ENCODE measurements around the gene TMCC1. TPM values are rescaled to one million over a fixed set of nuclear protein-coding genes. Genes with fewer than 3 reads are reported as not detected.
A peak's percentile ranks its signal among the peaks of the same experiment; 100 is the strongest.

TMCC1 gene
- total RNA-seq, 1 donor from 2014 or later: 16.7 TPM

DNA sequence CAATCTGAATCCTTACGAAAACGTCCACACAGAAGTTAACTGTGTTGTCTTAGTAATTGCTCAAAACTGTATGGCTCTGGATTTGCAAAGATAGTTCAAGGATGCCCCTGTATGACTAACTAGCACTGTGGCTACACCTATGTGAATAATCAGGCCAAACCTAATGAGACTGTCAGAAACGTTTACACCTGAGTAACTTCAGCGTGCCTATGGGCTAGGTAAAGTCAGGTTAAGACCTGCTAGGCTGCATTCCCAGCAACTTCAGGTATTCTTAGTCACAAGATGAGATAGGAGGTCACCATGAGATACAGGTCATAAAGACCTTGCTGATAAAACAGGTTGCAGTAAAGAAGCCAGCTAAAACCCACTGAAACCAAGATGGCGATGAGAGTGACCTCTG lies 199.3 kb downstream of the TMCC1 start:
- no peak overlapping the region for H3K4me3 ChIP-seq
- DNase-seq (ENCODE audit: extremely low spot score in 2 of 2): no peak
- H3K9me3 ChIP-seq: no peaks in the 10 kb centered on the region
- H3K36me3 ChIP-seq: no peaks in the 10 kb centered on the region
- peaks cover 4% of the 10 kb centered on the region for H3K4me1 ChIP-seq
- TF ChIP-seq, protein P1, sequence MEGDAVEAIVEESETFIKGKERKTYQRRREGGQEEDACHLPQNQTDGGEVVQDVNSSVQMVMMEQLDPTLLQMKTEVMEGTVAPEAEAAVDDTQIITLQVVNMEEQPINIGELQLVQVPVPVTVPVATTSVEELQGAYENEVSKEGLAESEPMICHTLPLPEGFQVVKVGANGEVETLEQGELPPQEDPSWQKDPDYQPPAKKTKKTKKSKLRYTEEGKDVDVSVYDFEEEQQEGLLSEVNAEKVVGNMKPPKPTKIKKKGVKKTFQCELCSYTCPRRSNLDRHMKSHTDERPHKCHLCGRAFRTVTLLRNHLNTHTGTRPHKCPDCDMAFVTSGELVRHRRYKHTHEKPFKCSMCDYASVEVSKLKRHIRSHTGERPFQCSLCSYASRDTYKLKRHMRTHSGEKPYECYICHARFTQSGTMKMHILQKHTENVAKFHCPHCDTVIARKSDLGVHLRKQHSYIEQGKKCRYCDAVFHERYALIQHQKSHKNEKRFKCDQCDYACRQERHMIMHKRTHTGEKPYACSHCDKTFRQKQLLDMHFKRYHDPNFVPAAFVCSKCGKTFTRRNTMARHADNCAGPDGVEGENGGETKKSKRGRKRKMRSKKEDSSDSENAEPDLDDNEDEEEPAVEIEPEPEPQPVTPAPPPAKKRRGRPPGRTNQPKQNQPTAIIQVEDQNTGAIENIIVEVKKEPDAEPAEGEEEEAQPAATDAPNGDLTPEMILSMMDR (IDR thresholded peaks at IDR 0.05): no peak
- peak in 1 of 2 donors; percentile 70 for TF ChIP-seq POLR2AphosphoS5 (IDR thresholded peaks at IDR 0.05; ENCODE audit: insufficient read depth in 1 of 2, low read depth in 1 of 2)
- no peaks in the 10 kb centered on the region for H3K27me3 ChIP-seq
- intact Hi-C loops (cut with DNase I): no loop called here
- no peak overlapping the region for H3K27ac ChIP-seq

DNA sequence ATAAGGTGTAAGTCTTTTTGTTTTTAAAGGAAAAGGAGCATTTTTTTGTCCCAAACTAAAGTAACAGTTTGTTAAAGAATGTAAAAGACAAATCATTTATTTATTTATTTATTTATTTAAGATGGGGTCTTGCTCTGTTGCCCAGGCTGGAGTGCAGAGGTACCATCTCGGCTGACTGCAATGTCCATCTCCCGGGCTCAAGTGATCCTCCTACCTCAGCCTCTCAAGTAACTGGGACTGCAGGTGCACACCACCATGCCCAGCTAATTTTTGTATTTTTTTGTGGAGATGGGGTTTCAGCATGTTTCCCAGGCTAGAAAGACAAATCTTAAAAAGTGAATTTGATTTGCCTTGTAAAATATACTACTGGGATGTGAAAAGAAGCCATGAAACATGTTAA lies 200.8 kb downstream of the TMCC1 start:
- Histone ChIP-seq H3K36me3 (no peaks in the 10 kb centered on the region), H3K4me1 (peaks cover 9% of the 10 kb centered on the region), H3K4me3 (no peak overlapping the region), H3K27me3 (no peaks in the 10 kb centered on the region), H3K27ac (no peak overlapping the region), H3K9me3 (no peaks in the 10 kb centered on the region)
- TF ChIP-seq POLR2A (IDR thresholded peaks at IDR 0.05) (no peak), POLR2AphosphoS5 (IDR thresholded peaks at IDR 0.05; ENCODE audit: insufficient read depth in 1 of 2, low read depth in 1 of 2) (no peak)
- TF ChIP-seq, protein P1 (IDR thresholded peaks at IDR 0.05): no peak
- DNase-seq (ENCODE audit: extremely low spot score in 2 of 2): no peak
- intact Hi-C loops (cut with DNase I): no loop called here

DNA sequence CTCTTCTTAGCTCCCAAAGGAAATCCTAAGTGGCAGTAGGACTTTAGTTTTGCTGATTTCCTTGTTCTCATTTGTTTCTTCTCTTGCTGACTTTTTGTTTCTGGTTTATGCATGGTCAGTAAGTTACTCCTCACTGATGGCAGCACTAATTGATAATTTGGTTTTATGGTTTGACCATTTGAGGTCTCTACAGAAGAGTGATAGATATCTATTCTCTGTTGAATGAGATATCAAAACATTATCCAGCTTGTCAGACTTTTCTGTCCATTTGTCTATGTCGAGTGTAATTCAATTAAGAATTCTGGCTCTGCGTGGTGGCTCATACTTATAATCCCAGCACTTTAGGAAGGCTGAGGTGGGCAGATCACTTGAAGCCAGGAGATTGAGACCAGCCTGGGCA lies 202.5 kb downstream of the TMCC1 start:
- Histone ChIP-seq H3K9me3 (no peaks in the 10 kb centered on the region), H3K36me3 (no peaks in the 10 kb centered on the region), H3K27me3 (no peaks in the 10 kb centered on the region), H3K27ac (no peak overlapping the region), H3K4me3 (no peak overlapping the region), H3K4me1 (peaks cover 20% of the 10 kb centered on the region)
- intact Hi-C loops (cut with DNase I): no loop called here
- TF ChIP-seq POLR2A (IDR thresholded peaks at IDR 0.05) (no peak), POLR2AphosphoS5 (IDR thresholded peaks at IDR 0.05; ENCODE audit: insufficient read depth in 1 of 2, low read depth in 1 of 2) (no peak)
- TF ChIP-seq, protein P1 (IDR thresholded peaks at IDR 0.05): no peak
- DNase-seq (ENCODE audit: extremely low spot score in 2 of 2): no peak

DNA sequence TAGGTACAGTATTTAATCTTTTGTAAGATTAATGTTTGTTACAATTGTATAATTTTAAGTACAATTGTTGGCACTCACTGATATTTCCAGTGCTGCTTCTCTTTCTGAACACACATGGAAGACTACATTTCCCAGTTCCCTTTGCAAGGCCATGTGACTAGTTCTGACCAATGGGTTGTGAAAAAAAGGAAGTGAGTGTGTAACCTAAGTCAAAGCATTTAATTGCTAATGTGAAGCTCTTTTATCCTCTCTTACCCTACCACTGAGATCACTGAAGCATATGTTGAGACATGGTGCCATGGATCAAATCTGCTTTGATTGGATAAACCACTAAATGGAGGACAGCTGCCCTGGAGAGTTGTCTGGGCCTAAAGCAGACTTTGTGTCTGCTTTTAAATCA lies 203.1 kb downstream of the TMCC1 start:
- TF ChIP-seq POLR2A (IDR thresholded peaks at IDR 0.05) (no peak), POLR2AphosphoS5 (IDR thresholded peaks at IDR 0.05; ENCODE audit: insufficient read depth in 1 of 2, low read depth in 1 of 2) (peak in 1 of 2 donors; percentile 76)
- TF ChIP-seq, protein P1 (IDR thresholded peaks at IDR 0.05): no peak
- intact Hi-C loops (cut with DNase I): no loop called here
- H3K4me1 ChIP-seq: peaks cover 20% of the 10 kb centered on the region
- no peaks in the 10 kb centered on the region for H3K36me3 ChIP-seq
- no peak overlapping the region for H3K27ac ChIP-seq
- no peak for DNase-seq (ENCODE audit: extremely low spot score in 2 of 2)
- no peaks in the 10 kb centered on the region for H3K27me3 ChIP-seq
- H3K4me3 ChIP-seq: no peak overlapping the region
- no peaks in the 10 kb centered on the region for H3K9me3 ChIP-seq

DNA sequence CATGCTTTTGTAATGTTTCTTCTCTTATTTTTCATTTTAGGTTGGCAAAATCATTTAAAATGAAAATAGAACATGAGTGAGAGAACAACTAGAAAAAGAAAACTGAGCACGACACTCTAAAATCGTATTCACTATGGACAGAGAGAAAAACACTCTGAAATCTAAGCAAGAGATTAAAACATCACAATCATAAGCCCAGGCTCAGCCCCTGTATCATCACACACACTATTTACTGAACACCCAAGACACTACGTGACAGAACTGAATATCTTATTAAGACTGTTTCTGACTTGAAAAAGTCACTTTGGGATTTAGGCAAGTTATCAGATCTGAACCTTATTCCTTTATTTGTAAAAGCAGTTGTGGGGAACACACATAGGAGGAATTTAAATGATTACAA lies 204.5 kb downstream of the TMCC1 start:
- TF ChIP-seq POLR2A (IDR thresholded peaks at IDR 0.05) (no peak), POLR2AphosphoS5 (IDR thresholded peaks at IDR 0.05; ENCODE audit: insufficient read depth in 1 of 2, low read depth in 1 of 2) (no peak)
- TF ChIP-seq, protein P1 (IDR thresholded peaks at IDR 0.05): no peak
- Histone ChIP-seq H3K27ac (peak overlapping the region; percentile 31), H3K4me3 (no peak overlapping the region), H3K9me3 (no peaks in the 10 kb centered on the region), H3K4me1 (peaks cover 16% of the 10 kb centered on the region), H3K27me3 (no peaks in the 10 kb centered on the region), H3K36me3 (no peaks in the 10 kb centered on the region)
- intact Hi-C loops (cut with DNase I): no loop called here
- DNase-seq (ENCODE audit: extremely low spot score in 2 of 2): no peak
